Measurements from ENCODE around the gene TRIM66. TPM values are rescaled to one million over a fixed set of nuclear protein-coding genes. Genes with fewer than 3 reads are reported as not detected.

The TRIM66 gene
- total RNA-seq, 4 donors from 2014 or later = 7.7 to 48.5 (median 9.4) TPM

- TF ChIP-seq POLR2A (IDR thresholded peaks at IDR 0.05) (no peak), CTCF (IDR thresholded peaks at IDR 0.05) (no peak)
- Histone ChIP-seq H3K9me3 (no peaks in the 10 kb centered on the region), H3K4me3 (replicated peaks in 1 of 3) (no peak overlapping the region), H3K27ac (no peak overlapping the region), H3K27me3 (no peaks in the 10 kb centered on the region), H3K36me3 (peaks cover 41 to 58% of the 10 kb centered on the region in 2 donors), H3K4me1 (peaks cover 0 to 10% of the 10 kb centered on the region in 2 donors)
- intact Hi-C loops (cut with DNase I) = loop anchor here (10.0 kb wide), 1 partner anchor 106 kb away; no protein-coding TSS in a partner anchor
- WGBS, 2 donors = 71 to 76% methylated on average over 11 of the region's 11 CpGs
- no peak for DNase-seq
Measured at GRCh38 chr11:8698917-8699441, 16.5 kb upstream of the TRIM66 start.

DNA sequence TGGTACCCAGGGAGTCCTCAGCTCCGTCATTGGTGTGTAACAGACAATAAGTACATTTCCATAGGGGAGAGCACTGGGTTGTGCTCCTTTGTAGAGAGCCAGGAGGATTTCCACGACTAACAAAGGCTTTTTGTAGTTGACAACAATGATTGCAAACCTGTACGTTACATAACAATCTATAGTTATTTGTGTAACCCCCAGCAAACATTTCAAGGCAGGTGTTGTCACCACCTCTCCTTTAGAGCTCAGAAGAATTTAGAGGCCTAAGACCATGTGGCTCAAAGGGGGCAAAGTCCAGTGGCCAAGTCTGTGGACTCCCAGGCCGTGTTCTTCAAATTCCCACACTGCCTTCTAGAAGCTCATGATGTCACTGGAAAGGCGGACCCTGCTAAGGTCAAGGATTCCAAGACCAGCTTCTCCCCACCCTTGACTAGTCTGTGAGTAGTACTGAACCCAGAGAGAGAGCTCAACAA is 15.9 kb upstream of the TRIM66 start:
- Histone ChIP-seq H3K27me3 (no peaks in the 10 kb centered on the region), H3K27ac (no peak overlapping the region), H3K36me3 (peaks cover 46 to 64% of the 10 kb centered on the region in 2 donors), H3K9me3 (no peaks in the 10 kb centered on the region), H3K4me1 (peaks cover 0 to 10% of the 10 kb centered on the region in 2 donors), H3K4me3 (replicated peaks in 1 of 3) (no peak overlapping the region)
- TF ChIP-seq CTCF (IDR thresholded peaks at IDR 0.05) (no peak), POLR2A (IDR thresholded peaks at IDR 0.05) (no peak)
- DNase-seq = no peak
- 87 to 88% methylated on average over 5 of the region's 5 CpGs for WGBS, 2 donors
- intact Hi-C loops (cut with DNase I) = loop anchor here (10.0 kb wide), 1 partner anchor 106 kb away; no protein-coding TSS in a partner anchor

GRCh38 chr11:8697054-8697453 is 14.6 kb upstream of the TRIM66 start:
- no peak overlapping the region for H3K4me3 ChIP-seq (replicated peaks in 1 of 3)
- intact Hi-C loops (cut with DNase I) = loop anchor here (10.0 kb wide), 1 partner anchor 108 kb away; no protein-coding TSS in a partner anchor
- H3K36me3 ChIP-seq = peaks cover 53 to 68% of the 10 kb centered on the region in 2 donors
- no peaks in the 10 kb centered on the region for H3K9me3 ChIP-seq
- WGBS, 2 donors = 89 to 100% methylated on average over 3 of the region's 3 CpGs
- TF ChIP-seq CTCF (IDR thresholded peaks at IDR 0.05) (no peak), POLR2A (IDR thresholded peaks at IDR 0.05) (no peak)
- peaks cover 0 to 10% of the 10 kb centered on the region in 2 donors for H3K4me1 ChIP-seq
- no peak overlapping the region for H3K27ac ChIP-seq
- no peaks in the 10 kb centered on the region for H3K27me3 ChIP-seq
- DNase-seq = no peak

- intact Hi-C loops (cut with DNase I) = loop anchor here (10.0 kb wide), 1 partner anchor 111 kb away; no protein-coding TSS in a partner anchor
- TF ChIP-seq POLR2A (IDR thresholded peaks at IDR 0.05) = no peak
- TF ChIP-seq CTCF (IDR thresholded peaks at IDR 0.05) = no peak
- 83 to 85% methylated on average over 5 of the region's 5 CpGs for WGBS, 2 donors
- no peak overlapping the region for H3K4me3 ChIP-seq (replicated peaks in 1 of 3)
- H3K9me3 ChIP-seq = no peaks in the 10 kb centered on the region
- peaks cover 4% of the 10 kb centered on the region in 2 donors for H3K4me1 ChIP-seq
- no peaks in the 10 kb centered on the region for H3K27me3 ChIP-seq
- no peak for DNase-seq
- peaks cover 53 to 65% of the 10 kb centered on the region in 2 donors for H3K36me3 ChIP-seq
- H3K27ac ChIP-seq = no peak overlapping the region
Measured at GRCh38 chr11:8694137-8694536, 11.7 kb upstream of the TRIM66 start.

DNA sequence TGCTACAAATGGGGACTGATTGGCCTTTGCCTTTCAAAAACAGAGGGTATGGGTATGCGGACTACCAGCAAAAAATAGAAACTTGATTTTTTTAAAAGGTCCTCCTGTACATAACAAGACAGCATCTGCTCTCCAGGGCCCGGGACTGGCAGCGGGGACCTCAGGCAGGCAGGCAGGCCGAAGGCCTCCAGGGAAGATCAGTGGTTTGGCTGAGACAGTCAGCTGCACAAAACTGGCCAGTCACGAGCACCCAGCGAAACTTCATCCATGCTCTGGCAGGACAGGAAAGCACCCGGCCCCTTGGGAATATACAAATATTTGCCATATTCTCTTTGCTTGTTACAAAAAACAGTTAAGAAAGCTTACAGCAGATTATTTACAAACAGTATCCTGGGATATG is 11.1 kb upstream of the TRIM66 start:
- DNase-seq = no peak
- 93 to 94% methylated on average over 7 of the region's 7 CpGs for WGBS, 2 donors
- H3K27ac ChIP-seq = no peak overlapping the region
- no peaks in the 10 kb centered on the region for H3K9me3 ChIP-seq
- TF ChIP-seq CTCF (IDR thresholded peaks at IDR 0.05) (no peak), POLR2A (IDR thresholded peaks at IDR 0.05) (no peak)
- H3K36me3 ChIP-seq = peaks cover 53 to 61% of the 10 kb centered on the region in 2 donors
- intact Hi-C loops (cut with DNase I) = loop anchor here (10.0 kb wide), 1 partner anchor 111 kb away; no protein-coding TSS in a partner anchor
- H3K4me1 ChIP-seq = peaks cover 4 to 5% of the 10 kb centered on the region in 2 donors
- no peaks in the 10 kb centered on the region for H3K27me3 ChIP-seq
- no peak overlapping the region for H3K4me3 ChIP-seq (replicated peaks in 1 of 3)

All from thyroid gland (tissue), 4 donors.